Measurements from ENCODE around the gene TNMD. TPM values are rescaled to one million over a fixed set of nuclear protein-coding genes. Genes with fewer than 3 reads are reported as not detected.

Gene TNMD
- total RNA-seq, 2 donors from 2014 or later: 0.48 TPM; not detected in 1

Other genes with a start within 250 kb of the TNMD start
- gene PCDH19, start 174.7 kb upstream of the TNMD start, total RNA-seq: 1 to 10 TPM in 1 of 2 donors, under 1 TPM in 1; 0.96 to 1.3 TPM
- gene TSPAN6, start 51.9 kb downstream of the TNMD start, total RNA-seq: 100 to 1,000 TPM in 1 of 2 donors, 10 to 100 TPM in 1; 57.6 to 106 TPM
- 1 to 10 TPM; 4.4 to 5.8 TPM for gene SRPX2, start 59.3 kb downstream of the TNMD start, total RNA-seq
- 10 to 100 TPM; 30.4 to 30.7 TPM for gene SYTL4, start 147.2 kb downstream of the TNMD start, total RNA-seq
- gene CSTF2, start 235.5 kb downstream of the TNMD start, total RNA-seq: 10 to 100 TPM; 21.8 to 32.2 TPM

All from colonic mucosa (tissue), 2 donors.